ENCODE results near the gene NPSR1. TPM values are rescaled to one million over a fixed set of nuclear protein-coding genes. Genes with fewer than 3 reads are reported as not detected.

The NPSR1 gene
- total RNA-seq, 1 donor from 2014 or later = not detected

DNA sequence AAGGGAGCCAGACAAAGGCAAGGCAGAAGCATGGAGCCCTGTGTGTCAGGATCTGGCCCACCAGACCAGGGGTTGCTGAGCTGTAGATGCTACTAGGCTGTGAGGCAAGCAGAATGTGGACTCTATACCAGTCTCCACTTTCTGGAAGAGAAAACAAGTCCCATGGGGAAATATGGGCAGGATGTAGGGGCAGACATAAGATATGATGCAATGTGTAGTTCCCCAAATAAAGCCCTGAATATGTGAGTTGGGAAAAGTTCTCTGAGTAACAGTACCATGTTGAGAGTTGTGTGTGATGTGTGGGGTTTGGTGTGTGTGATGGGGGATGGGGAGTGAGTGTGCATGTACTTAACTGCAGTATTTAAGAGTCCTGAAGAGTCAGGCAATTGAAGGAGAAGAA is 62.3 kb downstream of the NPSR1 start:
- no peak for DNase-seq
- no peak for ATAC-seq
- H3K27ac ChIP-seq = no peak overlapping the region
- no peaks in the 10 kb centered on the region for H3K4me1 ChIP-seq
- H3K9me3 ChIP-seq = no peaks in the 10 kb centered on the region
- intact Hi-C loops (cut with DNase I) = no loop called here
- H3K36me3 ChIP-seq = no peaks in the 10 kb centered on the region
- H3K4me3 ChIP-seq = no peak overlapping the region
- no peaks in the 10 kb centered on the region for H3K27me3 ChIP-seq (ENCODE audit: low read depth)
- TF ChIP-seq, protein P1, sequence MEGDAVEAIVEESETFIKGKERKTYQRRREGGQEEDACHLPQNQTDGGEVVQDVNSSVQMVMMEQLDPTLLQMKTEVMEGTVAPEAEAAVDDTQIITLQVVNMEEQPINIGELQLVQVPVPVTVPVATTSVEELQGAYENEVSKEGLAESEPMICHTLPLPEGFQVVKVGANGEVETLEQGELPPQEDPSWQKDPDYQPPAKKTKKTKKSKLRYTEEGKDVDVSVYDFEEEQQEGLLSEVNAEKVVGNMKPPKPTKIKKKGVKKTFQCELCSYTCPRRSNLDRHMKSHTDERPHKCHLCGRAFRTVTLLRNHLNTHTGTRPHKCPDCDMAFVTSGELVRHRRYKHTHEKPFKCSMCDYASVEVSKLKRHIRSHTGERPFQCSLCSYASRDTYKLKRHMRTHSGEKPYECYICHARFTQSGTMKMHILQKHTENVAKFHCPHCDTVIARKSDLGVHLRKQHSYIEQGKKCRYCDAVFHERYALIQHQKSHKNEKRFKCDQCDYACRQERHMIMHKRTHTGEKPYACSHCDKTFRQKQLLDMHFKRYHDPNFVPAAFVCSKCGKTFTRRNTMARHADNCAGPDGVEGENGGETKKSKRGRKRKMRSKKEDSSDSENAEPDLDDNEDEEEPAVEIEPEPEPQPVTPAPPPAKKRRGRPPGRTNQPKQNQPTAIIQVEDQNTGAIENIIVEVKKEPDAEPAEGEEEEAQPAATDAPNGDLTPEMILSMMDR (IDR thresholded peaks at IDR 0.05) = no peak

DNA sequence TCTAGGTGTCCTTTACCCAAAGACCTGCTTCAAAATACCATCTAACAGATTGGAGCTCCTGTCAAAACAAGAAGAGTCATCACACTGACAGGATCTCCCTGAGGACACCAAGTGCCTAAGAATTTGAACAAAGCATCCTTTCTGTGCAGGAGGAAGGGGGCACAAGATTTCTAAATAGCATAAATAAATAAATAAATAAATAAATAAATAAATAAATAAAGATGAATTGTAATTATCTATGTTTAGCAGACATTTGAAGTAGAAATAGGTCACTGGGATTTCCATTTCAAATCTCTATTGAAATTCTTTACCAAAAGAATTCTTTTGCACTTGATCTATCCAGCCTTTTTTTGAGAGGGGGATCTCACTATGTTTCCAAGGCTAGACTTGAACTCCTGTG is 65.3 kb downstream of the NPSR1 start:
- Histone ChIP-seq H3K4me3 (no peak overlapping the region), H3K27ac (no peak overlapping the region), H3K4me1 (no peaks in the 10 kb centered on the region), H3K36me3 (no peaks in the 10 kb centered on the region), H3K27me3 (ENCODE audit: low read depth) (no peaks in the 10 kb centered on the region), H3K9me3 (no peaks in the 10 kb centered on the region)
- TF ChIP-seq, protein P1 (IDR thresholded peaks at IDR 0.05) = no peak
- intact Hi-C loops (cut with DNase I) = no loop called here
- DNase-seq = no peak
- ATAC-seq = no peak

DNA sequence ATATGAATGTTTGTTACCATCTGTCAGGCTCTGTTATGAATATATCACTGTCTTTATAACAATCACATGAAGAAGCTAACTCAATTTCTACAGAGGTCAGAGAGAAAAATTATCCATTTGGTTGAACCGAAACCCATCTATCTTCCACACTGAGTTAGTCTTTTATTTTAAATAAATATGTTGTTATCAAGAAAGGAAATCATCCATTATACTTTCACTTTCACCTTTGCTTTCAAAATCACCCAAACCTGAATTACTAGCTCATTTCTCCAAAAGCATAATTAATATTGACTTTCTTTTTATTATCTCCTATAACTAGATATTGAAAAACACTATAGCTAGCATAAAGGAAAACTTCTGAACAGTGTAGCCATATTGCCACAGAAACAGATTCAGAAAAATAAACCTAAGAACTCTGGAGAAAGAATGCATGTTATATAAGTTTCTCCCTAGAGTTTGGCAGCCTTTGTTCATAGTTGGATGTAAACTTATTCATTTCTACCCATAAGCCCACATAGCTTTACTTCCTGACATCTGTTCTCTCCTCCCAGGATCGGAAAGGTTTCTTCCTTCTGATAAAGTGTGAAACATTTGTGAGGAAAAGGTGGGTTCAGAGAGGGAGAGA is 66.0 kb downstream of the NPSR1 start:
- no peak for ATAC-seq
- TF ChIP-seq, protein P1 (IDR thresholded peaks at IDR 0.05) = no peak
- no peak overlapping the region for H3K27ac ChIP-seq
- intact Hi-C loops (cut with DNase I) = no loop called here
- no peaks in the 10 kb centered on the region for H3K36me3 ChIP-seq
- H3K9me3 ChIP-seq = no peaks in the 10 kb centered on the region
- H3K27me3 ChIP-seq (ENCODE audit: low read depth) = no peaks in the 10 kb centered on the region
- no peaks in the 10 kb centered on the region for H3K4me1 ChIP-seq
- no peak for DNase-seq
- H3K4me3 ChIP-seq = no peak overlapping the region

DNA sequence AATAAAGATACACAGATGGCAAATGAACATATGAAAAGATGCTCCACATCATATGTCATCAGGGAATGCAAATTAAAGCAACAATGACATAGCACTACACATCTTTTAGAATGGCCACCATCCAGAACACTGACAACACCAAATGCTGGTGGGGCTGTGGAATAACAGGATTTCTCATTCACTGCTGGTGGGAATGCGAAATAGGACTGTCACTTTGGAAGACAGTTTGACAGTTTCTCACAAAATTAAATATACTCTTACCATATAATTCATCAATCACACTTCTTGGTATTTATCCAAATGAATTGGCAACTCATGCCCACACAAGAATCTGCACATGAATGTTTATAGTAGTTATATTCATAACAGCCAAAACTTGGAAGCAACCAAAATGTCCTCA is 68.2 kb downstream of the NPSR1 start:
- intact Hi-C loops (cut with DNase I) = no loop called here
- DNase-seq = no peak
- no peaks in the 10 kb centered on the region for H3K4me1 ChIP-seq
- TF ChIP-seq, protein P1 (IDR thresholded peaks at IDR 0.05) = no peak
- no peak overlapping the region for H3K27ac ChIP-seq
- H3K4me3 ChIP-seq = no peak overlapping the region
- no peak for ATAC-seq
- H3K36me3 ChIP-seq = no peaks in the 10 kb centered on the region
- no peaks in the 10 kb centered on the region for H3K27me3 ChIP-seq (ENCODE audit: low read depth)
- no peaks in the 10 kb centered on the region for H3K9me3 ChIP-seq

DNA sequence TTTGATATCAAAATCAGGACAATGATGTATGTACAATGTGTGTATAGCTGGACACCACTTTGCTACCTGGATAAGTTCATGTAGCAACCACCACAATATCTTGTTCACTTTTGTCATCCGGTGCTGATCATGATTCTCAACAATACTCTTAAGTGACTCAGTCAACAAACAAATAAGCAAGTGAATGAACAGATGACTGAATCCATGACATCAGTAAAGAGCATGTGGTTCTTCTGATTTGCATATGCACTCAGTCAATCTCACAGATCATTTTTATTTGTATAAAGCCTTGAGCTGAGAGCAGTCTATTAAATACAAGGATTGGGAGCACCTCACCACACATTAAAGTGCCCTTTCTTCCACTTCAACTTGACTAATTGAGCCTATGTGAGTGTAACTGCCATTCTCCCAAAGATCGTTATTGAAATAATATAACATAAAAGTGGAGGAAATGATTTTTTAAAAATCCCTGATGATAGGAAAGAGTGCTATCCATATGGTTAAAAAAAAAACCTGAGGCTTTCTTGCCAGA is 69.5 kb downstream of the NPSR1 start:
- Histone ChIP-seq H3K27me3 (ENCODE audit: low read depth) (no peaks in the 10 kb centered on the region), H3K9me3 (no peaks in the 10 kb centered on the region), H3K36me3 (no peaks in the 10 kb centered on the region), H3K4me3 (no peak overlapping the region), H3K4me1 (no peaks in the 10 kb centered on the region), H3K27ac (no peak overlapping the region)
- intact Hi-C loops (cut with DNase I) = no loop called here
- DNase-seq (no peak), ATAC-seq (no peak)
- TF ChIP-seq, protein P1 (IDR thresholded peaks at IDR 0.05) = no peak
